GM21717 (cell line): Measurements from ENCODE around the gene TULP4.
"Not testable (repeated sequence)": the region's sequence is repeated elsewhere in the genome, so short reads cannot be mapped to it uniquely, and the experiment has no call there.

Source experiments
- ATAC-seq: cut with Tn5 transposase; IDR thresholded peaks from one replicate; pipeline ENCODE4 v1.9.1; 2021; ENCODE audit warnings: mild to moderate bottlenecking, moderate library complexity; ENCODE audit not compliant: unreplicated experiment

Gene TULP4

DNA sequence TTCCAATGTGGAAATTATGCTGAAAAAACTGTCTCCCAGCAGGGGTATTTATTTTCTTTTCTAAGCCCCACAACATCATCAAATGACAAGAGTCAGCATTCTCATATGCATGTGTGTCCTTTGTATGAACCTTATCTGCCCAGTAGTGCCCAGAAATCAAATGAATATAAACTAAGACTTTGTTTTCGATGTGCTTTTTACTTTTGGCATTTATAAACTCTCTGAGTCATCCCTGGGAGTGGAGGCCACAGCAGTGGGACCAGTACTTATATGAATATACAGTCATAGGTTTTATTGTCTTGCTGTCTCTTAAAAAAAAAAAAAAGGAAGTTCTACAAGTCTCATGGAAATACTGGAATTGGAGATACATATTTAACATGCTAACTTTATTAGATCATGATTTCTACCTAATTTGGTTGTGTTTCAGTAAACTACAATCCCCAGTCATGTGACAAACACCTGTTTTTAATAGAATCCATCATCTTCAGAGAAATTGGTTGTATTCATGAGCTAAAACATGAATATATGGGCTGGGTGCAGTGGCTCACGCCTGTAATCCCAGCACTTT lies 148.4 kb downstream of the TULP4 start:
- no peak for ATAC-seq

DNA sequence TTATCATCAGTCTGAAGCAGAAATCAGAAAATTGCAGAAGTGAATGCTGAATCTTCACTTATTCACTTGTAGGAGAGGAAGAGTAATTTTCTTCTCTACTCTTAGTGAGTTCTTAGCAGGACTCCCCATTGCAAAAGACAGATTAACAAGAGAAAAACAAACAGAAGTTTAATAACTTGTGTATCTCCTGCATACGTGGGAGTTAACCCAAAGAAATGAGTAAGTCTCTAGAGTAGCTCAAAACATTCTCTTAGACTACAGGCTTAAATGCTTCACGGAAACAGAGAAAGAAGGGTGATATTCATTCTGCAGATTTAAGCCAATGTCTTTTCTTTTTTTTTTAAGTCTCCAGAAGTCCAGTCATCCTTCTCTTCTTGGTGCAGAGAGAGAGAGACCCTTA lies 149.7 kb downstream of the TULP4 start:
- ATAC-seq = no peak

- ATAC-seq = no peak
These were observed 152.2 kb downstream of the TULP4 start for GRCh38 chr6:158464483-158464882.

- no peak for ATAC-seq
These were observed 153.0 kb downstream of the TULP4 start for GRCh38 chr6:158465257-158465656.

GRCh38 chr6:158465747-158466146 lies 153.5 kb downstream of the TULP4 start:
- no peak for ATAC-seq

DNA sequence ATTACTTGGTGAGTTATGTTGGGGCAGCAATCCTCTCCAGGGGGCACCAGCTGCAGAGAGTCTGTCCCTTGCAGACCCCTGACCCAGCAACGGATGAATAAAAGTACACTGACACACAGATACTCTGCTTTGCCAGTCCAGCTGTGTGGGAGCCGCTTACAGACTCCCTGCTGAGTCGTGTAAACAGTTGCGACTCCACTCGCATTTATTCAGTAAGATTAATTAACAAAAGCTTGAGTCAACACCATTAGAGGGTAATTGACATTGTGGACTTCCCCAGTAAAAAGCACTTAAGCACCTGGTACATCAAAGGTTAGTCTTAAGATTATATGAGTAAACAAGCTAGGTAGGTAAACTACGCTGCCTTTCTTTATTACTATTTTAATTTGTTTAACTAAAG lies 155.7 kb downstream of the TULP4 start:
- no peak for ATAC-seq

- ATAC-seq = no peak
These were observed 156.4 kb downstream of the TULP4 start for GRCh38 chr6:158468666-158469065.

GRCh38 chr6:158470023-158470422 lies 157.8 kb downstream of the TULP4 start:
- ATAC-seq = not testable (repeated sequence)

GRCh38 chr6:158471339-158471738 lies 159.1 kb downstream of the TULP4 start:
- no peak for ATAC-seq

DNA sequence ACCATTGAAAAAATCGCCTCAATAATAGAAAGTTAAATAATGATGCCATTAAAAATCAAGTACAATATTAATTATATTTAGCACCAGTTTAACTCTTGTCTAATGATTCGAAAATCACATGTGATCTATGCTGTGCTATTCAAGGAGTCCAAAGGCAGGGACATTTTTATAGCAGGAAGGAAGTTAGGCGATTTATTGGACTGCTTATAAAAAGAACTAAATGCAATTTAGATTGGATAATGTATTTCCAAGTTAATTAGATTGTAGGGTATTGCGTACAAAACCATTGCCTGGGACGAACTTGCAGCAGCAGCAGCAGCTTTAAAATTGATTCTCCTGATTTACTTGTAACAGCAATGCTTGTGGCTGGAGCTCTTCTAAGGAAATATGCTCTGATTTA lies 160.2 kb downstream of the TULP4 start:
- no peak for ATAC-seq

- peak; percentile 1 for ATAC-seq
These were observed 162.7 kb downstream of the TULP4 start for GRCh38 chr6:158474961-158475343.

DNA sequence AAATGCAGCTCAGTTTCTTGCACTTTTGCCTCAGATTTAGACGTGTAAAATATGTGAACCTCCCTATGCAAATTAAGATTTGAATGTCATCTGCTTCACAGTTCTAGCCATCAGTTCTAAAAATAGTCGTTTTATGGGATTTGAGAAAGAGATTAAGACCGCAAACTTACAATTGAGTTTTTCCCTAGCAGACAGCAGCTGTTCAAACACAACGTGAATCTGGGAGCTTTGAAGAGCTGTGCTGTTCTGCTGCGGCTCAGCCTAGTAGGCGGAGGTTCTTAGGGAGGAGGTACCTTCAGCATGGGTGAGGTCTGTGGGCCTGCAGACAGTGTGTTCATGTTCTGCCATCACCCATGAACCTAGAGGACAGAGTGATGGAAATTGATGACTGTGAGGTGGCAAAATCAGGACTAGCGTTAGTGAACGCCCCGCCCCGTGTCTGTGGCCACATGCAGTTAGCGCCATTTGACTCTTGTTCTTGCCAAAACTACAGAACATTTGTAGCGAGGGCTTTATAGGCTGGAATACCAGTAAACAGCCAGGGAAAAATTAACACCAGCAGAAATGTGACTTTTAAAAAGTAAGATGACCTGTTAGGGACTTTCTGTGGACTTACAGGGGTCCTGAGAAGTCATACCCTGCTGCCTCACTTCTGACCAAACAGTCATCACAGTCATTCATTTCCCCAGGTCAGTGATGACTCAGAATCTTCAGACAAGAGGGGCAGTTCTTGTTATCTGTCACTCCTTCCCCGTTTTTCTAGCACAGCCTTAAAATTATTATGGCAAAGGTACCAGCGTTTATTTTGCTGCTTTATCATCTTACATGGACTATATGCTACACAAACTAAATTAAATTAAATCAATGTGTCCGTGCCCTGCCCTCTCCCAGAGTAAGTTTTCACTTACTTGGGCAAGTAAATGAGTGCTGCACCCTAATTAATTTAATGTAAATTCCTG lies 163.4 kb downstream of the TULP4 start:
- peak; percentile 80 for ATAC-seq

DNA sequence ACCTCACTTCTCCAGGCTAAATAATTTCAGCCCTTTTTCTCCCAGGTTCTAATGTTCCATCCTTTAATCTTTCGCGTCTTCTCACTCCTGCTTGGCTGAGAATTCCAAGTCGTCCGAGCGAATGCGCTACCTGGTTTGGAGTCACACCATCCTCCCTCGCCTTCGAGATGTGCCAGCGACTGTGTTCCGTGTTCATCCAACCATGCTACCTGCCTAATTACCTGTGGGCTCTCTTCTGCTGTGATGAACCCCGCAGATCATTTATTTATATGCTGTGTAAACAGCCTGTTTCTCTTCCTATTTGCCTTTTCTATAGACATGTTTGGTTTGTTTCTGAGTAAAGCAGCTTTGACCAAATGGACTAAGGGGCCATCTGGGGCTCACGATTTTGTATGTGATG lies 164.1 kb downstream of the TULP4 start:
- ATAC-seq = no peak

DNA sequence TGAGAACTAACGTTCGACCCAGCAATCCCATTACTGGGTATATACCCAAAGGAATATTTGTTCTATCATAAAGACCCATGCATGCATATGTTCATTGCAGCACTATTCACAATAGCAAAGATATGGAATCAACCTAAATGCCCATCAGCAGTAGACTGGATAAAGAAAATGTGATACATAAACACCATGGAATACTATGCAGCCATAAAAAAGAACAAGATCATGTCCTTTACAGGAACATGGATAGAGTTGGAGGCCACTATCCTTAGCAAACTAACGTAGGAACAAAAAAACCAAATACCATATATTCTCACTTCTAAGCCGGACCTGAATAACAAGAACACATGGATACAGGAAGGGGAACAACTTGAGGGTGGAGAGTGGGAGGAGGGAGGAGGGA lies 165.5 kb downstream of the TULP4 start:
- ATAC-seq = not testable (repeated sequence)

DNA sequence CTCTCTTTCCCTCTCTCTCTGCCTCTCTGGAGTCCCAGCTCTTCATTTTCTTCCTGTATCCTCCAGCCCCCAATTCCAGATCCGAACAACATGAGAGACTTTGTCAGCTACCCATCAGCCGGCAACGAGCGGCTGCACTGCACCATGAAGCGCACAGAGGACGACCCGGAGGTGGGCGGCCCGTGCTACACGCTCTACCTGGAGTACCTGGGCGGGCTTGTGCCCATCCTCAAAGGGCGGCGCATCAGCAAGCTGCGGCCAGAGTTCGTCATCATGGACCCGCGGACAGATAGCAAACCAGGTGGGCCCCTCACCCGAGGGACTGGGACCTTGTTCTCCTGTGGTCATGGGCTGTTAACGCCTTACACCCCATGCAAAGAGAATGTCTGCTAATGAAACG lies 168.7 kb downstream of the TULP4 start:
- no peak for ATAC-seq

DNA sequence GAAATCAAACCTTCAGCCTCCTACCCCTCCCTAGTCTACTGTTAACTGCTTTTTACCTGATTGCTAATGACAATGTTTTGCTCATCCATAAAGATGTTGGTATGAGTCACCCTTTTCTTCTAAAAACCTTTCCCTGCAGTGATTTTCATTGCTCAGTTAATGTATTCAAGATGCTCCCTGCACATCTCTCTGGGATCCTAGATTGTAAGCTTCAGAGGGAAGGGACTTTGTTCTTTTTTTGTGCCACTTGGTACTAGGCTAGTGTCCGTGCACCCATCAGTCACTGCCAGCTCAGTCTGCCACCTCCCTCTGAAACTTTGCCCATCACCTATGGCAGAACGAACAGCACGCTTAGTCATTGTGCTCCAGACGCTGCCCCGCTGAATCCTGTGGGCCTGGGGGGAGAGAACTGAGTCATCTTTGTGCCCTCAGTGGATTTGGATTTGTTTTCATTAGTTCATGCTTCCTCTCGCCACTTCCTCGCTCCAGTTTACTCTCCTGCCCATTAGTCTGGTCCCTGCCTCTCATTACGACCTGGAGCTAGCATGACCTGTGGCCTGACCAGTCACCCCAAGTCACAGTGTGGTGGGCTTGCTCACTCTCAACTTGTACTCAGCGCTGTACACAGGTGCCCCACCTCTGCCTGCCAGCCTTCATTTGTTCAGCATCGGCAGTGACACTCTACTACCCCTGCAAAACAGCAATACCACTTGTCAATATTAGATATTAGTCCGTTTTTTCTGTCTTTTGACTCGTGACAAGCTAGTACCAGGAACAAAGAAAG lies 169.6 kb downstream of the TULP4 start:
- ATAC-seq = no peak

DNA sequence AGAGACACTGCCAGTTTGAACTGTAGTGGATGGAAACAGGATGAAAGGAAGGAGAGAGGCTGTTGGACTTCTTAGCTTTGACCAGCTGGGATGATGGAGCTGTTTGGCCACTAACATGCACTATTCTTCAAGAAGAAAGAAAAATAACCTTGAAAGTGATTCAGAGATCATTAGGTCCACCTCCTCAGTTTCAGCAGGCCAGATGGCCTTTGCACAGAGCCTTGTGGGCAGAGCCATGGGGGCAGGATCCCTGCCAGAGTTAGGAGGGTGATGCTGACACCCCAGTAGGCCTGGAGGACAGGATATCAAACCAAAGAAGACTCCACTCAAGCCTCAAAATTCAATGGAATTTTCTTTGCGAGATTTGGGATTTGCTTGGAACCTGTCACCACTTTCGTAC lies 173.2 kb downstream of the TULP4 start:
- ATAC-seq = no peak

DNA sequence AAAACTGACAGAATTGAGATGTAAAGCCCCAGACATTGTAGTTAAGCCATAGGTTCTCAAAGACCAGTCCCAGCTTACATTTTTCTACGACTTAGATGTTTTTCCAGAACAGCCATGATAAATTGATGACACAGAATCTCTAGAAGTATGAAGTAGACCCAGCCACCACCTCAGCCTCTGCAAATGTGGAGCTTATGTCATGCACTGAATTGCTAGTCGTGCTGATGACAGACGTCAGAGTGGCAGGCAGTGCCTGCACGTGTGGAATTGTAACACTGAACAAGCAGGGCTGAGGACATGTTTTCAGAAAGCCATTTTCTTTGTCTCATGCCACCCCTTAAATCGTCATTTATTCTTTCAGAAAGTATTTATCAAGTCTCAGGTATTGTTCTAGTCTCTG lies 175.2 kb downstream of the TULP4 start:
- ATAC-seq = no peak

DNA sequence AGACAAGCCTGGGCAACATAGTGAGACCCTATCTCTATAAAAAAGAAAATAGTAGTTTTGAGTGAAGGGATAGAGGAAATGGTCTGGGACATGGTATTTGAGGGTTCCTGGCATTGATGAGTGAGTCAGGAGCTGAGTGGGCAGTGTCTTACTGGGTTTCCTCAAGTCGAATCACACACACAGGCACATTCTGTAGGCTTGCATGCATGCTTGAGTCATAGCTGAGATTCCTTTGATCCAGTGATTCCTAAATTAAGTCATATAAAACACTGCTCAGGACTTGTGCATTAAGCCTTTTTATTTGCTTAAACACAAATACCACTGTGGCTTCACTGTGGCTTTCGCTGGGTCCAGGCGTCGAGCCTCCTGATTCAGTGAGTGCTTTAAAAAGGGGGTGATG lies 175.8 kb downstream of the TULP4 start:
- ATAC-seq = no peak

DNA sequence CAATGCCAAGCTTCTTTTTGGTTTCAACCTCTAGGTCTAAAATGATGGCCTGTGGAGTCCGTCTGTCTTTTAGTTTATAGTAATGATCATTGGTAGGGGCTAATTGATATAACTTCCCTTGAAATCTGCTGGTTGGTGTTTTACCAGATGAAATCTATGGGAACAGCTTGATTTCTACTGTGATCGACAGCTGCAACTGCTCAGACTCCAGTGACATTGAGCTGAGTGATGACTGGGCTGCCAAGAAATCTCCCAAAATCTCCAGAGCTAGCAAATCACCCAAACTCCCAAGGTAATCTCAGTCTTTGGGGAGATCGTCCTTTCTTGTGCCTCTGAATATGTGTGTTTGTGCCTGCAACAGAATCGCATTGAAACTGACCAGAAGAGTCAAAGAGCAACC lies 177.2 kb downstream of the TULP4 start:
- ATAC-seq = no peak

GRCh38 chr6:158492881-158493280 lies 180.6 kb downstream of the TULP4 start:
- no peak for ATAC-seq

DNA sequence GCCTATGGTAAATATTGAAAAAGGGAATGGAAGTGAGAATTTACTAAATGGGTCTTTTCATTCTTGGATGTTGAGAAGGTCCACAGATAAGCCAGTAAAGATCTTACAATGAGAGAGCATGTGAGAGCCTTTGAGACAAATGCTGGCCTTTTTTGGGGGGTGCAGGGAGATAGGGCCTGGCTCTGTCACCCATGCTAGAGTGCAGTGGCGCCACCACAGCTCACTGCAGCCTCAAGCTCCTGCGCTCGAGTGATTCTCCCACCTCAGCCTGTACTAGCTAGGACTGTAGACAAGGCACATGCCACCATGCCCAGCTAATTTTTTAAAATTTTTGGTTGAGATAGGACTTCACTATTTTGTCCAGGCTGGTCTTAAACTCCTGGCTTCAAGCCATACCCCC lies 184.4 kb downstream of the TULP4 start:
- no peak for ATAC-seq
